ENCODE results near the gene LRRC49.

LRRC49 gene

GRCh38 chr15:71092056-71092600, 199.5 kb downstream of the LRRC49 start:
- DNase-seq (ENCODE audit: low spot score): no peak

GRCh38 chr15:71093054-71094024, 200.7 kb downstream of the LRRC49 start:
- no peak for DNase-seq (ENCODE audit: low spot score)

- DNase-seq (ENCODE audit: low spot score): no peak
Observed at GRCh38 chr15:71094137-71094536, 201.5 kb downstream of the LRRC49 start.

- no peak for DNase-seq (ENCODE audit: low spot score)
Observed at GRCh38 chr15:71096676-71097075, 204.1 kb downstream of the LRRC49 start.

GRCh38 chr15:71097890-71098289, 205.3 kb downstream of the LRRC49 start:
- no peak for DNase-seq (ENCODE audit: low spot score)

- no peak for DNase-seq (ENCODE audit: low spot score)
Observed at GRCh38 chr15:71098920-71099319, 206.3 kb downstream of the LRRC49 start.
